NB4 (cell line): Measurements from ENCODE around the gene TRPC6.
"Not testable (repeated sequence)": the region's sequence is repeated elsewhere in the genome, so short reads cannot be mapped to it uniquely, and the experiment has no call there.

Experiments used
- DNase-seq: peaks from one replicate; pipeline ENCODE4 v3.0.0; 2010; ENCODE audit warnings: low read depth
- H3K4me3 ChIP-seq: one replicate; pipeline ENCODE4 v1.5.1; 2011; ENCODE audit warnings: mild to moderate bottlenecking, low read depth, low read length, moderate library complexity
- CTCF ChIP-seq: IDR thresholded peaks from one replicate; pipeline ENCODE4 v1.5.1; 2012; ENCODE audit warnings: low read depth, low read length
- MYC ChIP-seq: IDR thresholded peaks from 2 replicates; pipeline ENCODE4 v1.6.1; 2011; ENCODE audit warnings: low read depth, low read length
- POLR2A ChIP-seq: IDR thresholded peaks from 2 replicates; pipeline ENCODE4 v1.6.1; 2011; ENCODE audit warnings: mild to moderate bottlenecking; ENCODE audit not compliant: insufficient read length; ENCODE audit errors: extremely low read depth
- TF ChIP-seq, protein P1 (sequence below): IDR thresholded peaks from 2 replicates; pipeline ENCODE4 v1.6.1; 2011; ENCODE audit warnings: low read depth, low read length

The TRPC6 gene

GRCh38 chr11:101442936-101443521 is 140.8 kb downstream of the TRPC6 start:
- DNase-seq: no peak
- H3K4me3 ChIP-seq: no peak overlapping the region
- TF ChIP-seq CTCF (no peak), MYC (no peak), POLR2A (no peak)
- TF ChIP-seq, protein P1, sequence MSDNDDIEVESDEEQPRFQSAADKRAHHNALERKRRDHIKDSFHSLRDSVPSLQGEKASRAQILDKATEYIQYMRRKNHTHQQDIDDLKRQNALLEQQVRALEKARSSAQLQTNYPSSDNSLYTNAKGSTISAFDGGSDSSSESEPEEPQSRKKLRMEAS: no peak

GRCh38 chr11:101442171-101442570 is 141.6 kb downstream of the TRPC6 start:
- TF ChIP-seq, protein P1: no peak
- TF ChIP-seq MYC (no peak), POLR2A (no peak), CTCF (no peak)

DNA sequence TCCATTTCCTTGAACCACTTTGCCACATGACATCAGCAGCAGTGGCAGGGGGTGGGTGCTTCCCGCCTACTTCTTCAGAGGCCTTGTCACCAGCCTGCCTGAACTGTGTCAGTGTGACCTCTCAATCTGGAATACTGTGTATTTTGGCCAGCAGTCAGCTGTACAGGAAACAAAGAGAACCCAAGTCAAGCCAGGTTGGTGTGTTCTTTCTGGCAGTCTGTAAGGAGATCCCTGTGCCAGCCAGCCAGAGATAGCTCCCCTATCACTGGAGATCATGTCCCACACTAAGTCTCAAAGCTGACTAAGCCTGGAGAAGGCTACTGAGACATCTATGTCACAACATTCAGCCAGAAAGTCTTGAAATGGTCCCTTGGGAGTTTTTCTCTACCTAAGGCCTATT is 142.1 kb downstream of the TRPC6 start:
- DNase-seq: no peak
- no peak overlapping the region for H3K4me3 ChIP-seq
- TF ChIP-seq, protein P1: no peak
- no peak for TF ChIP-seq MYC

More at GRCh38 chr11:101442171-101442570, 141.6 kb downstream of the TRPC6 start:
- DNase-seq: no peak
- no peak overlapping the region for H3K4me3 ChIP-seq

- DNase-seq: peak; percentile 8
- H3K4me3 ChIP-seq: no peak overlapping the region
- TF ChIP-seq, protein P1: no peak
- TF ChIP-seq CTCF (peak; percentile 18), MYC (no peak), POLR2A (no peak)
Observed at GRCh38 chr11:101439488-101439887, 144.3 kb downstream of the TRPC6 start.

DNA sequence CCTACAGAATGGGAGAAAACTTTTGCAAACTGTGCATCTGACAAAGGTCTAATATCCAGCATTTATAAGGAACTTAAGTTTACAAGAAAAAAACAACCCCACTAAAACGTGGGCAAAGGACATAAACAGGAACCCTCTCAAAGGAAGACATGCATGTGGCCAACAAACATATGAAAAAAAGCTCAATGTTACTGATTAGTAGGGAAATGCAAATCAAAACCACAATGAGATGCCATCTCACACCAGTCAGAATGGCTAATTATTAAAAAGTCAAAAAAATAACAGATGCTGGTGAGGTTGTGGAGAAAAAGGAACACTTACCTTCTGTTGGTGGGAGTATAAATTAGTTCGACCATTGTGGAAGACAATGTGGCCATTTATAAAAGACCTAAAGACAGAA is 145.1 kb downstream of the TRPC6 start:
- DNase-seq, H3K4me3 ChIP-seq: not testable (repeated sequence)

DNA sequence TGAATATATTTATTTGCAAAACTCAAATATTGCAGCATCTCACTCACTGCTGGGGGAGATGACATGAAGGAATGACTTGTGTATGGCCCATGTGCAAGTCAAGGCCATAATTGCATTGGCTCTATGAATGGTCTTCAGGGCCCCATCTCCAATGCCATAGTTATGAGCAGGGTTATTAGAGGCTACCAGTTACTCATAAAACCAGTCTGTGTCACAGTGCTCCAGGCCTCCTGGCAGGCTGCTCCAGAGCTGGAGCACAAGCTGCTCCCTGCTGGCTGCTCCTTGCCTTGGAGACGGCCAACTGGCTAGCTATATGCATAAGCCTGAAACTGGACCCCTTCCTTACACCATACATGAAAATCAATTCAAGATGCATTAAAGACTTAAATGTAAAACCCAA is 145.7 kb downstream of the TRPC6 start:
- DNase-seq: no peak
- TF ChIP-seq POLR2A (no peak), CTCF (no peak), MYC (no peak)
- TF ChIP-seq, protein P1: no peak
- no peak overlapping the region for H3K4me3 ChIP-seq

DNA sequence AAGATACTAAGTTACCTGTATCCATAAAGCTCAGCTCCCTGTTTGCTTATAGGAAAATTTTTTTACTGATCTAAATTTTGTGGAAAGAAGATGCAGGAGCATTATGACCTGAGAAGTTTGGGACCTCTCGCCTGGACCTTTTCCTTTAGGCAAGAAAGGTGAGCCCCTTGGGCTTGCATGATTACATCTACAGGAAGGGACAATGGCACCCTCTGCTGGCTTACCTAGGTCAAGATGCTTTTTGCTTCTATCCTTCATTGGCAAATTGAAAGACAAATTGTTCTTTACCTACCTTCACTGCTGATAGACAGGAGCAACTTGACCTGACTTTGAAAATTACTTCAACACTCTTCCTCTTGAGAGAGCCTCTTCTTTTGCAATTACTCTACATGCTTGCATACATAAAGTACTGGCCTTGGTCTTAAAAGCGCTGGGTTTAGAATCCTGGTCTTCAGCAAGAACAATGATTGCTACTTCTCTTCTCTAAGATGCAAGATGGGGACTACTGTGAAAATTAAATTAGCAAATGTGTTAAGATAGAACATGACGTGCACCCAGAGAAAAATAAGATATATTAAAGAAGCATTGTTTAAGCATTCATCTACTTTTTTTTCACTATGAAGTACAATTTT is 147.2 kb downstream of the TRPC6 start:
- TF ChIP-seq MYC: no peak
- no peak for TF ChIP-seq POLR2A
- TF ChIP-seq CTCF: peak; percentile 65
- H3K4me3 ChIP-seq: no peak overlapping the region
- peak; percentile 58 for DNase-seq
